Stimulated activated CD4-positive, alpha-beta T cell treated with anti-CD3 and anti-CD28 coated beads, Interleukin-15, amount 100 ng/mL, for 24 hours (primary cell): ENCODE results near the gene HOXD3.
A peak's percentile ranks its signal among the peaks of the same experiment; 100 is the strongest.

Source experiments
- DNase-seq: peaks from one replicate; pipeline ENCODE4 v3.0.0-alpha.2; 2020

HOXD3 gene

GRCh38 chr2:176122052-176122682 is 34.9 kb upstream of the HOXD3 start:
- no peak for DNase-seq

GRCh38 chr2:176122683-176123410 is 34.3 kb upstream of the HOXD3 start, which contains the start of gene HOXD9:
TSS of gene HOXD9 (plus strand) at chr2:176122719. CDS start at chr2:176122769, 50 bp downstream.
- no peak for DNase-seq

DNA sequence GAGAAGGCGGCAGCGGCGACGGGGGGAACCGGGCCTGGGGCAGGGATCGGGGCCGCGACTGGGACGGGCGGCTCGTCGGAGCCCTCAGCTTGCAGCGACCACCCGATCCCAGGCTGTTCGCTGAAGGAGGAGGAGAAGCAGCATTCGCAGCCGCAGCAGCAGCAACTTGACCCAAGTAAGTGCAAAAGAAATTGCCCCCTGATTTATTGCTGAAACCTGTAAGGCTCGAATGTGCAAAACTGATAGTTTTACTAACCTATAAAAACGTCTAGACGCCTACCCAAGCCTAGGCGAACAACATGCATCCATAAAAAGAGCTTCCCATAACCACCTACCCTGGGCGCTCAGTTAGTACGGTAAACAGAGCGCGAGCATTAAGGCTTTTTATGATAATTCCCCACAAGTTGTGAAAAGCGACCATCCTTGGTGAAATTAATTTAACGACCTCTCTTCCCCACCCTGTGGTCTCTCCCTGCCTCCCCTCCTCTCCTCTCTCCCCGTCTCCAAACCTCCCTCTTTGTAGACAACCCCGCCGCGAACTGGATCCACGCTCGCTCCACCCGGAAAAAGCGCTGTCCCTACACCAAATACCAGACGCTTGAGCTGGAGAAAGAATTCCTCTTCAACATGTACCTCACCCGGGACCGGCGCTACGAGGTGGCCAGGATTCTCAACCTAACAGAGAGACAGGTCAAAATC is 33.5 kb upstream of the HOXD3 start:
- no peak for DNase-seq

DNA sequence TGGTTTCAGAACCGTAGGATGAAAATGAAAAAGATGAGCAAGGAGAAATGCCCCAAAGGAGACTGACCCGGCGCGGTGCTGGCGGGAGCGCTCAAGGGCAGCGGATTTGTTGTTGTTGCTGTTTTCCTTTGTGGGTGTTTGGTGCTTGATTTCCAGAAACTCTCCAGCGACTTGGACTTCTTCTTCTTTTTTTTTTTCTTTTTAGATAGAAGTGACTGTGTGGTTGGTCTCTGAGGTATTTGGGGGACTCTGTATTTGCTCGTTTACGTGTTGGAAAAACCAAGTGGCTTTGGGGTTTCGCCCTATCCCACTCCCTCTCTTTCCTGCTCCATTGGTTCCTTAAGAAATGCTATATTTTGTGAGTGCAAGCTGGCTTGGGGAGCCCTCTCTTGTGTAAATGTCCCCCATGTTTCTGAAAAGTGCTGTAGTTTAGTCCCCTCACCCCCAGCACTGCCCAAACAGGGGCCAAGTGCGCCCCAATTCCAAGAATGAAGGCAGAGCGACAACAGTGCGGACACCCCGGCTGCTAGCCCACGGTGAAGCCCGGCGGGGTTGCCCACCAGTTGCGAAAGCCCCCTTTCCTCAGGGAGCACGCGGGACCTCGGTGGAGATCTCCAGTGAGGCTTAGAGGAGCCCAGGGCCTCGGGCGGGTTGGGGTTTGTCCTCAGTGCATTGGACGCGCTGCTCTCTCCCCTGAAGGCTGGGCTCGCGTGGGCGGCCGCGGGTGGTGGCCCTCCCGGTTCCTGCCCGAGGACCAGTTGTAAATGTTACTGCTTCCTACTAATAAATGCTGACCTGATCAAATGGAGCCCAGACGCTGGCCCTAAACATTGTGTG is 32.8 kb upstream of the HOXD3 start:
- DNase-seq = no peak

- no peak for DNase-seq
Measured at GRCh38 chr2:176124947-176125771, 31.9 kb upstream of the HOXD3 start.

DNA sequence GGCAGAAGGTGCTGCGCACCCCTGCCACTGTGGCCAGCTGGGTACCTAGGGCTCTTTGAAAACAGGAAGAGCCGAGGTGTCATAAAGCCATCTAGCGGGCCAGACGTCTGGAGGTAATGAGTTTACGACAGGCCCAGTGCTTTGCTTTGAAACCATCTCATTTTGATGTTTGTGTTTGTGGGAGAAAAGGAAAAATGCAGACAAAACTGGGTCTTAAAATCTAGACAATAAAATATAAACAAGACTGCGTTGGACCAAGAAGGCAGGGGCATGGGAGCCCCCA is 31.4 kb upstream of the HOXD3 start:
- no peak for DNase-seq

DNA sequence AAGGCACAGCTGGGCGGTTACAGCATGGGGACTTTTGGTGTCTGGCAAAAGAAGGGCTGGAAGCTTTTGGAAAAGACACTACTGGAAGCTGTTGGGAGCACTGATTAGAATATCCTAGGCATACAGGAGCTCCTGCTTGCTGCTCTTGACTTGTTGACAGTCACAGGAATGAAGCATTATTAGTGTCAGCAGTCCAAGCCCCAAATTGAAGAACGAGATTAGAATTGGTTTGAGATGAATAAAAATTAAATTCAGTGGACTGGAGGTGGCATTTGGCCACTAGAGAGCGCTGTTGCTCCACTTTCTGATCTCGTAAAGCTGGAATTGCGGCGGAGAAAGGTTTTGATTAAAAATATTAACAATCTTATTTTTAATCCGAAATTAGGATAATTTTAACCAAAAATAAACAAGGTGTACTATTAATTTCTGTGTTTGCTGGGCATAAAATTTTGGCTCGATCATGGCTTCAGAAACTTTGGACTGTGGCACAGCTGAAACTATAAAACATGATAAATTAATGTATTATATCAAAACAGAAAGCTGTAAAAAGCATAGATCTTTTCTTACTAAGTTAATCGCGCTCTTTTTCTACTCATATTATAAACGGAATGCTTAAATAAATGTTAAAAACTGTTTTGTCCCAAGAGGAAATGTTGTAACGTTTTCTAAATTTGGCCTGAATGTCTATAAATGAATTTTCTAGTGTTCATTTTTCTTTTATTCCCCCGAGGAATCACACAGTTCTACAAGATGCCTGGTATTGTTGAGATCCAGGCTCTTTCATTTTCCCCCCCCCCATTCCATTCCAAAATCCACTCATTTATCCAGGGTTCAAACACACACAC is 30.0 kb upstream of the HOXD3 start:
- DNase-seq = peak; percentile 77

DNA sequence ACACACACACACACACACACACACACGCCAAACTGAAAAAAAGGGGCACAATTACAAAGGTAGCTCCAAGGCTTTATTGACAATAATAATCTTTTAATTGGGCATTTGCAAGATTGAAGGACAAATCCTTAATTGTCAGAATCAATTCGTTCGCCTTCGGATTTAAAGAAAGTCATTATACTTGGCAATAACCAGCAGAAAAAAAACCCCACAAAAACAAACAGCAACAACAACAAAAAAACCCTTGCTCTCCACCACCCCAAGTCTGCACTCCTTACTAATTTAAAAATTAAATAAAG is 29.4 kb upstream of the HOXD3 start:
- DNase-seq = no peak

- DNase-seq = no peak
Measured at GRCh38 chr2:176128172-176128981, 28.7 kb upstream of the HOXD3 start.

DNA sequence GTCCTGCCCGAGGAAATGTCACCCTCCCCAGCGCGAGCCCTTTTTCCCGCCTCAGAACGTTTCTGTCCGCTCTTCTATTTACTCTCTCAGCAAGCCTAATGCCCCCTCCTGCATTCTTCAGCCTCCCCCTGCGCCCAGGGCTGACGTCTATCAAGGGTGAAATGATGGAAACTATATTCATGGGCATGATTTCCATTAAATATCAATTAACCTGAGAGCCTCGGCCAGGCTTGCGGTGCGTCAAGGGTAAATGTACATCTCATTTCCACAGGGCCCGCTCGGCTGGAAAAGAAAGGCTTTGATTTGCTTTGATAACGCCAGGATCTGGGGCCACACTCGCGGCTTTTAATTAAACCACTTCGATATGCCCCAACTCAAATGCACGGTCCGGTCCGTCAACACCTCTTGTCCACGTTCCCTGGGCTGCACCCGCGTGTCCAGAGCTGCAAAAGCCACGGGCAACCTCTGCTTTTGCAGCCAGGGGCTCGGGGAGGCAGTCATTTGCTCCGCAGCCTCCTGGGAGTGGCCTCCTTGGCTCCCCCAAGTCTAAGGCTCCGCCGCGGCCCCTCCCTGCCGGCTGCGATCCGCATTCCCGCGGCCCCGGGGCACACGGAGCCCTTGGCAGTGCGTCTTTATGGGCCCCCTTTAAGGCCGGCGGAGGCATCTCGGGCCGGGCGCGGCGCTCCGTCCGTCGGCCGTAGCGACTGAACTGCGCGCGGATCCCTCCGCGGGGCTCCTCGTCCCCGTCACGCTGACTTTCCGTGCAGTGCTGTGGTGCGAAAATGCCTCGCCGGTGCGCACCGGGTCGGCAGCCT is 27.9 kb upstream of the HOXD3 start, which contains the start of gene HOXD8:
TSS of gene HOXD8 (plus strand) at position 724 of the 815 bp plus-strand sequence. CDS start 662 bp downstream, outside the sequence.
- no peak for DNase-seq

DNA sequence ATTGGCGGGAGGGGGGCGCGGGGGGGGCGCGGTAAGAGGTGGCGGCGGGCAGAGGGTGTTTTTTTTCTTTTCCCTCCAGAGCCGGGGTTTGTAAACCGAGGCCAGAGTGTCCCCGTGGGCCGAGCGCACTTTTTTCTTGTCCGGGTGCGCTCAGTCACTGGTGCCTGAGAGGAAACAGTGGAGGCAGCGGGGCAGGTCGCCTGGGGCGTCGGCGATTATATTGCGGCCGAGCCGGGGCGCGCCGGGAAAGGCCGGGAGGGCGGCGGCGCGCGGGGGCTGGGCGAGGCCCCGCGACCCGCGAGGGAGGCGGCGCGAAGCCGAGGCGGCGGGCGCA is 27.3 kb upstream of the HOXD3 start:
- no peak for DNase-seq

GRCh38 chr2:176130147-176130956 is 26.8 kb upstream of the HOXD3 start:
- DNase-seq = no peak

DNA sequence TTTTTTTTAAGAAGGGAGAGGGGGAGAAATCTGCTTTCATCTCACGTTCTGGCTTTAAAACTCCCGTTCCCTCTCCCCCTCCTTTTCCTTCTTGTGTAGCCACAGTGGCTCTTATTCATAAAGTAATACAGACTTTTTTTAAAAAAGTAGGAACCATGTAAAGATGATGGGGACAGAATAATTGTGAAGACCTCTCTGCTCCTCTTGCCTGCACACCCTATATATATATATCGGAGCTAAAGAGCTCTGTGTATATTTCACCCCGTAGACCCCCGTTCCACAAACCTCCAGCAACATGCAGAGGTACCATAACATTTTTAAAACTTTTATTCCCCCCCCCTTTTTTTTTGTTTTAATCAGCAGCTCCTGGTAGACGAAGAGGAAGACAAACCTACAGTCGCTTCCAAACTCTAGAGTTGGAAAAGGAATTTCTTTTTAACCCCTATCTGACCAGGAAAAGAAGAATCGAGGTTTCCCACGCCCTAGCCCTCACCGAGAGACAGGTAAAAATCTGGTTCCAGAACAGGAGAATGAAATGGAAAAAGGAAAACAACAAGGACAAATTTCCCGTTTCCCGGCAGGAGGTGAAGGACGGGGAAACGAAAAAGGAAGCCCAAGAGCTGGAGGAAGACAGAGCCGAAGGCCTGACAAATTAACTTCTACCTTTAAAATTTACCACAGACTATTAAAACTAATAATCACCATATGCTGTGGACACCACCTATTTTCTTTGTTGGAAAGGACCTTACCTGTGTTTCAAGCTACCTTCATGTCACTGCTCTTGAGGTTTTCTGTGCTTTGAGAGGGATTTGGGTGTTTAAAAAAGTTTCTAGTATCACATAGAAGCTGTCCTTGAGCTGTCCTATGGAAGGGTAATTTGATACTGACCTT is 25.9 kb upstream of the HOXD3 start:
- no peak for DNase-seq

GRCh38 chr2:176131848-176132158 is 25.3 kb upstream of the HOXD3 start:
- DNase-seq = no peak

DNA sequence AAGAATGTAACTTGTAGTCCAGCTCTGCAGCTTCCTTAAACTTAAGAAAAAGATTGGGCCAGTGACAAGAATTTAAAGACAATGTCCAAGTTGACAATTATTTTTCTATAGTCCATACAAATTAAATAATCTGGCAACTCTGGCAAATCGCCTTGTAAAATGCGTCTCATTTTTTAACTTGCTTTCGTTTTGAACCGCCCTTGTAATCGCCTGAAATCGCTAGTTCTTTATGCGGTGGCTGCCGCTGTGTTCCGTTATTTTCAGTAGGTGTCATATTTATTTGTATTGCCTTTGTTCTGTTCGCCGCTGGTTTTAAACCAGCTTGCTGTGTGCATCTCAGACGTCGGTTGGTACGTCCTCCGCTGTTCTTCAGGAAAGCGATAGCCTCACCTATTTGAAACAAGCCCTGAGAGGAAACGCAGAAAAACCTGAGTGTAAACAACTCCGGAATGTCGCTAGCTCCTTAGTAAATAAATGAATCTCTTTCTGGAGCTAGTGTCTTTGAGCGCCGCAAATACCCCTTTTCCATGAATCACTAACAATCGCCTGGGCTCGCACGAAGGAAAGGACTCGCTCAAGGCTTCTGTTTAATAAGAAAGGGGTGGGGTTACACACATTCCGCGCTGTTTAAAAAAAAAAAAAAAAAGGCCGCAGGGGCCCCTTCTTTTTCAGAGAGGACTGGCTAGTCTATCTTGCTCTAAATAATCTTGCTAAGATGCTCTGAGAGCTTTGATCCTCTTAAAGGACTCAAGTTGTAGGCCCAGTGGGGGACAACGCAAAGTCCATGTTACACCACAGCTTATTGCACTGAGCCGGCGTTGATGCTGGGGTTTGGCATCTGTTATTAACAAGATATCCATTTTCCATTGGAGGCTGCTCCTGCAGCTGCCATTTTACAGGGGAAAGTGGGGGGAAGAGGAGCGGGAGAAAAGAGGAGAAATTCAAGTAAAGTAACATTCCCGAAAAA is 24.6 kb upstream of the HOXD3 start:
- no peak for DNase-seq

DNA sequence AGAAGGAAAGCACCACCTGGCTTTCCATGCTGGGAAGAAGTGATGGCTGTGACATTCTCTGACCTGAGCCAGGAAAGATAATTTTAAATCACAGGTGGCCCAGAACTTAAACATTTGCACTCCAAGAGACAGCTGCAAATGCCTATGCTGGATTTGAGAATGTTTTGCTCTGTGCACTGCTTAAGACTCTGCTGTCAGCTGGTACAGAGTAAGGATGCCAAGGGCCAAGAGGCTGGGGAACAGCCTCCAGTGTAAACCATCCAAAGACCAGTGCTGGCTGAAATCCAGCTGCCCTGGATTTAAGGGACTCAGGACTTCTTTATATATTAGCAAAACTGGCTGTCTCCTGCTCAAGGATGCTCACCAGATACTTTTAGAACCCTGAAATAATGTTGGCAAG is 23.7 kb upstream of the HOXD3 start:
- DNase-seq = no peak

GRCh38 chr2:176134035-176134434 is 23.1 kb upstream of the HOXD3 start:
- DNase-seq = no peak
